Stimulated activated naive B cell treated with anti-CD40 and anti-IgM and Interleukin-4, amounts not matched to agents 10 μg/mL and 1 μg/mL and 100 μg/mL, for 72 hours (primary cell): ENCODE measurements around the gene CFAP73.

Experiments used
- ATAC-seq, 2 donors: fragments of 150-1000 bp; cut with Tn5 transposase; replicated peaks; 2 replicates each; pipeline ENCODE4 v1.10.0; 2021; ENCODE audit warnings: moderate library complexity in 1 of 2
- DNase-seq: peaks from one replicate; pipeline ENCODE4 v3.0.0; 2021
- H3K27ac Mint-ChIP-seq: one replicate; pipeline ENCODE4 v1.8.0; 2022; ENCODE audit warnings: mild to moderate bottlenecking, mixed read lengths
- H3K27me3 Mint-ChIP-seq, 2 donors: one replicate each; pipeline ENCODE4 v1.8.0; 2022; ENCODE audit warnings: mixed read lengths in 2 of 2
- H3K36me3 Mint-ChIP-seq, 2 donors: one replicate each; pipeline ENCODE4 v1.8.0; 2022; ENCODE audit warnings: mixed read lengths in 2 of 2, mild to moderate bottlenecking in 1 of 2
- H3K4me1 Mint-ChIP-seq, 2 donors: one replicate each; pipeline ENCODE4 v1.8.0; 2022; ENCODE audit warnings: mixed read lengths in 2 of 2, mild to moderate bottlenecking in 1 of 2
- H3K4me3 Mint-ChIP-seq, 2 donors: one replicate each; pipeline ENCODE4 v1.8.0; 2022; ENCODE audit warnings: mild to moderate bottlenecking in 2 of 2, mixed read lengths in 2 of 2, moderate library complexity in 1 of 2
- H3K9me3 Mint-ChIP-seq, 2 donors: one replicate each; pipeline ENCODE4 v1.8.0; 2022; ENCODE audit warnings: mixed read lengths in 2 of 2, mild to moderate bottlenecking in 1 of 2

Gene CFAP73

DNA sequence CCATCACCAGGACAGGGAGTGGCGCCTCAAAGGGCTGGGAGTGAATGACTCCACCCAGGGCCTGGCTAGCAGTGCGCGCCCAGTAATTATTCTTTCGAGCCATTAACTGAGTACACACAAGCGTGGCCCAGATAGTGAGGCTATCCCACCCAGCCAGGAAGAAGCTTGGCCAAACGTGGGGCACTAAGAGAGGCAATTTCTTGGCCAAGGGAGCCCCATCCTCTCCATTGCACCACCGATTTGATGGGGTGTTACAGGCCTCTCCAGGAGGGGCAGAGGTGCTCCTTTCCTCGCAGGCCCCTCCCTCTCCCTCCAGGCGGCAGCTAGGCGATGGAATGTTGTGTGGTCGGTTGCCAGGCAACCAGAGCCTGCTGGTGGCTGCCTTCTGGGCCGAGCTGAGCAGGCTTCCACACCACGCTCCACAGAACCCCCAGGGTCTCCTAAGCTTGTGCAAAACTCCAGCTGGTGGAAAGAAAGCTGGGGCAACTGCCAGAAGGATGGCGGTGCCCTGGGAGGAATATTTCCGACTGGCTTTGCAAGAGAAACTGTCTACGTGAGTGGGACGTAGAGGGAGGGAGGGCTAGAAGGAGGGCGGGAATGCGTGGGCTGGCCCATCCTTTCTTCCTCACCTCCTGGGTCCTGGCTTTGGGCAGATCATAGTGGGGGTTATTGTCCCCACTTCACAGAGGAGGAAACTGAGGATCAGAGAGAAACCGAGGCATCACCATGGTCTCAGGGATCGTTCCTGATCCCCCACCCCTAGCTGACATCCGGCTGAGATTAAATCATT is at the start of gene CFAP73:
CFAP73 (plus strand) TSS at position 364 of the 790 bp plus-strand sequence; CDS start at position 498, 134 bp downstream.
- Mint-ChIP-seq H3K27ac (peak within 1 kb of the TSS; percentile 77), H3K9me3 (peaks cover 0 to 4% of the 10 kb centered on the region in 2 donors), H3K4me1 (peaks cover 23 to 43% of the 10 kb centered on the region in 2 donors)

GRCh38 chr12:113099764-113100163 is 49.8 kb upstream of the CFAP73 start:
- peaks cover 44 to 62% of the 10 kb centered on the region in 2 donors for H3K36me3 Mint-ChIP-seq

More for the DNA sequence above, at the start of gene CFAP73:
- ATAC-seq (no peak), DNase-seq (no peak)
- Mint-ChIP-seq H3K4me3 (no peak within 1 kb of the TSS), H3K27me3 (peaks cover 6 to 7% of the 10 kb centered on the region in 2 donors), H3K36me3 (peaks cover 2 to 4% of the 10 kb centered on the region in 2 donors)

GRCh38 chr12:113101751-113102150 is 47.8 kb upstream of the CFAP73 start:
- Mint-ChIP-seq H3K27ac (peak overlapping the region; percentile 37), H3K4me1 (peaks cover 33 to 73% of the 10 kb centered on the region in 2 donors), H3K4me3 (peak overlapping the region in 1 of 2 donors; percentile 29), H3K36me3 (peaks cover 54 to 64% of the 10 kb centered on the region in 2 donors), H3K9me3 (no peaks in the 10 kb centered on the region), H3K27me3 (peaks cover 0 to 5% of the 10 kb centered on the region in 2 donors)
- ATAC-seq (no peak), DNase-seq (no peak)

More at GRCh38 chr12:113099764-113100163, 49.8 kb upstream of the CFAP73 start:
- peak overlapping the region; percentile 19 to 52 for H3K4me3 Mint-ChIP-seq
- H3K9me3 Mint-ChIP-seq: no peaks in the 10 kb centered on the region
- peak overlapping the region; percentile 85 for H3K27ac Mint-ChIP-seq
- peaks cover 37 to 73% of the 10 kb centered on the region in 2 donors for H3K4me1 Mint-ChIP-seq
- ATAC-seq (no peak), DNase-seq (no peak)
- H3K27me3 Mint-ChIP-seq: no peaks in the 10 kb centered on the region

GRCh38 chr12:113102811-113103210 is 46.7 kb upstream of the CFAP73 start:
- Mint-ChIP-seq H3K4me1 (peaks cover 38 to 63% of the 10 kb centered on the region in 2 donors), H3K27me3 (peaks cover 0 to 5% of the 10 kb centered on the region in 2 donors), H3K9me3 (no peaks in the 10 kb centered on the region), H3K4me3 (peak overlapping the region; percentile 35 to 42), H3K27ac (peak overlapping the region; percentile 56), H3K36me3 (peaks cover 55 to 65% of the 10 kb centered on the region in 2 donors)
- ATAC-seq (no peak), DNase-seq (no peak)

GRCh38 chr12:113103756-113104450 is 45.6 kb upstream of the CFAP73 start:
- DNase-seq: no peak

DNA sequence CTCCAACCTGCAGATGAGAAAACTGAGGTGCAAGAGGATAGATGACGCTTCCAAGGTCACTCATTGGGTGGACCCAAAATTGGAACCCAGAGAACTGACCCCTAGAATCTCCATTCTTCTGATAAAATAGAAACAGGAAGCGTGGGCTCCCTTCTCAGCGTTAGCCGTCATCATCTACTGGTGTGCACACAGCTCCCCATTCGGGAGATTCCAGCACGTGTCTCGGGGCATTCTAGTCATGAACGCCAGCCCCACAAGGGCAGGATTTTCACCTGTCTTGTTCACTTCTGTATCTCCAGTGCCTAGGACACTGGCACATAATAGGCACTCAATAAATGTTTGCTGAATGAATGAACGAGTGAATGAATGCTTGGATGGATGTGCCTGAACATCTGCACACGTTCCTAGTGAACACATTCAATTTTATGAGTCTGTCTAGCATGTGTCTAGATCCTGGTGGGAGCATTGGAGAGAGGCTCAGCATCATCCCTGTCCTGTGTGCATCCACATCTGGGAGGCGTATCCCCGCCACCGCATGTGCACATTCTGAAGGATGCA is 44.5 kb upstream of the CFAP73 start:
- peaks cover 59 to 70% of the 10 kb centered on the region in 2 donors for H3K36me3 Mint-ChIP-seq
- peak overlapping the region in 1 of 2 donors; percentile 25 for H3K4me3 Mint-ChIP-seq
- H3K4me1 Mint-ChIP-seq: peaks cover 24 to 42% of the 10 kb centered on the region in 2 donors
- H3K27ac Mint-ChIP-seq: peak overlapping the region; percentile 51
- no peak for ATAC-seq
- H3K9me3 Mint-ChIP-seq: no peaks in the 10 kb centered on the region
- no peak for DNase-seq
- peaks cover 0 to 5% of the 10 kb centered on the region in 2 donors for H3K27me3 Mint-ChIP-seq

More at GRCh38 chr12:113103756-113104450, 45.6 kb upstream of the CFAP73 start:
- Mint-ChIP-seq H3K9me3 (no peaks in the 10 kb centered on the region), H3K27me3 (peaks cover 0 to 5% of the 10 kb centered on the region in 2 donors), H3K36me3 (peaks cover 61 to 69% of the 10 kb centered on the region in 2 donors), H3K27ac (peak overlapping the region; percentile 71), H3K4me3 (peak overlapping the region; percentile 72 to 77), H3K4me1 (peaks cover 30 to 52% of the 10 kb centered on the region in 2 donors)
- ATAC-seq: peak; percentile 76 to 77

GRCh38 chr12:113105606-113106271 is 43.8 kb upstream of the CFAP73 start:
- H3K4me1 Mint-ChIP-seq: peaks cover 21 to 38% of the 10 kb centered on the region in 2 donors
- no peak overlapping the region for H3K4me3 Mint-ChIP-seq
- DNase-seq (no peak), ATAC-seq (no peak)
- no peak overlapping the region for H3K27ac Mint-ChIP-seq
- H3K9me3 Mint-ChIP-seq: no peaks in the 10 kb centered on the region
- H3K27me3 Mint-ChIP-seq: peaks cover 0 to 5% of the 10 kb centered on the region in 2 donors
- peaks cover 62 to 72% of the 10 kb centered on the region in 2 donors for H3K36me3 Mint-ChIP-seq

DNA sequence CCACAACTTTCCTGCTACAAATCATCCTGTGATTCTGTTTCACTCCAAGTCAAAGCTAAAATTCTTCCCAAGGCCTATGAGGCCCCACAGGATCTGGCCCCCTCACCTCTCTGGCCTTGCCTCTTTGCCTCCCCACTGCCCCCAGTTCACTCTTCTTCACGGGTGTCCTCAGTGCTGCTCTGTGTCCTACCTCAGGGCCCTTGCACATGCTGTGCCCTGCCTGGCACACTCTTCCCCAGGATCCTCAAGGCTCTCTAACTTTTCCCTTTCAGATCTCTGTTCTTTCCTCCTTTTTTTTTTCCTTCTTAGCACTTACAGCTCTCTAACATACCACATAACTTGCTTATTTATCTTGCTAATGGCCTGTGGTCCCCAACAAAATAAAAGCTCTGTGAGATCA is 43.2 kb upstream of the CFAP73 start:
- Mint-ChIP-seq H3K9me3 (no peaks in the 10 kb centered on the region), H3K27ac (no peak overlapping the region), H3K36me3 (peaks cover 66 to 75% of the 10 kb centered on the region in 2 donors), H3K27me3 (peaks cover 0 to 5% of the 10 kb centered on the region in 2 donors), H3K4me1 (peaks cover 17 to 33% of the 10 kb centered on the region in 2 donors), H3K4me3 (no peak overlapping the region)
- DNase-seq (no peak), ATAC-seq (no peak)

GRCh38 chr12:113108308-113108707 is 41.2 kb upstream of the CFAP73 start:
- ATAC-seq (no peak), DNase-seq (no peak)
- Mint-ChIP-seq H3K4me1 (peaks cover 10 to 18% of the 10 kb centered on the region in 2 donors), H3K27me3 (peaks cover 0 to 5% of the 10 kb centered on the region in 2 donors), H3K36me3 (peaks cover 71 to 82% of the 10 kb centered on the region in 2 donors), H3K4me3 (no peak overlapping the region), H3K27ac (no peak overlapping the region), H3K9me3 (no peaks in the 10 kb centered on the region)

DNA sequence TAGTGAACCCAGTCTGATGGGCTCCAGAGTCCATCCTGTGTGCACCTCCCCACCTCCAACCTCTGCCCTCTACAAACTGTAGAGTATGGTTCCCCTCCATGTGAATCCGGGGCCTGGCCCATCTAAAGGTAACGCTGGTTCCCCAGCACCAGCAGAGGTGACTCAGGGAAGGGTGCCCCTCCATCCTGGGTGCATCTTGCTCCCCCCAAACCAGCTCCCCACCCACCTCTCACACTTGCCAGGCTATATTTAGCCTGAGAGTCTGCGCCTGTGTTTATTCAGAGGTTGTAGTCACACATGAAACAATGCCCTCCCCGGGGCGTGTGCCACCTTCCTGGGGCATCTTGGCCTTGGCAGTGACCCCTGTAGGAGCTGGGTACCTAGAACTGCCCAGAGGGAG is 40.2 kb upstream of the CFAP73 start:
- Mint-ChIP-seq H3K27ac (peak overlapping the region; percentile 0), H3K4me3 (no peak overlapping the region), H3K9me3 (no peaks in the 10 kb centered on the region), H3K27me3 (peaks cover 0 to 5% of the 10 kb centered on the region in 2 donors), H3K36me3 (peaks cover 79 to 82% of the 10 kb centered on the region in 2 donors), H3K4me1 (peaks cover 5 to 11% of the 10 kb centered on the region in 2 donors)
- ATAC-seq (peak in 1 of 2 donors; percentile 2), DNase-seq (no peak)

DNA sequence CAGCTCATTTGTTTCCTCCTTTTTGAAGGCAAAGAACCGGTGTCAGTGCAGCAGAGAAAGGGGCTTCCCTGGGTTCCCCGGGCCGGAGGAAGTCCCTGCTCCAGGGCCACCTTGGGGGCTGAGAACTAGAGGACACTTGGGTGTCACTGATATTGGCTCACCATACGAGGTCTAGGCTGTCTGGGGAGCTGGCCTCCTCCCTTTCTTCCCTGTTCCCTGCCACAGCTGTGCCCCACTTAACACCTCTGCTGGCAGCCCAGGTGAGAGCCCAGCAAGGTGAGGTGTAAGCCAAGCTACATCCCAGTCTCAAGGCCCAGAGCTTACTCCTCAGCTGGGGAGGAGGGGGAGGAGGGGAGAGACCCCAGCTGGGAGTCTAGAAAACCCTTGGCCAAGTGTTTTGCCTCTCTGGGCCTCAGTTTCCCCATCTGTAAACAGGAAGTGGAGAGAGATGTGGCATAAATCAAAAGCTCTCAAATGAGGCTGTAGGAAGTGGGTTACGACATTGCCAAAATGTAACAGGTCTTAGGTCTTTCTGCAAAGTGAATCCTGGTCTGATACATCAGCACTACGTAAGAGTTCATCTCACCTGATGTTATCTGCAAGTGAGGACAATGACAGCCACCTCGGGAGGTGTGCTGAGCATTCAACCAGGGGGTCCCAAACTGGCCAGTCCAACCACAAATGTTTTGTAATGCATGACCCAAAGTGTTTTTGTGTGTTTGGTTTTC is 39.5 kb upstream of the CFAP73 start:
- Mint-ChIP-seq H3K36me3 (peaks cover 79 to 82% of the 10 kb centered on the region in 2 donors), H3K4me1 (peaks cover 5% of the 10 kb centered on the region in 2 donors), H3K27me3 (peaks cover 0 to 3% of the 10 kb centered on the region in 2 donors), H3K4me3 (no peak overlapping the region), H3K9me3 (no peaks in the 10 kb centered on the region), H3K27ac (no peak overlapping the region)
- ATAC-seq (peak in 1 of 2 donors; percentile 10), DNase-seq (no peak)

DNA sequence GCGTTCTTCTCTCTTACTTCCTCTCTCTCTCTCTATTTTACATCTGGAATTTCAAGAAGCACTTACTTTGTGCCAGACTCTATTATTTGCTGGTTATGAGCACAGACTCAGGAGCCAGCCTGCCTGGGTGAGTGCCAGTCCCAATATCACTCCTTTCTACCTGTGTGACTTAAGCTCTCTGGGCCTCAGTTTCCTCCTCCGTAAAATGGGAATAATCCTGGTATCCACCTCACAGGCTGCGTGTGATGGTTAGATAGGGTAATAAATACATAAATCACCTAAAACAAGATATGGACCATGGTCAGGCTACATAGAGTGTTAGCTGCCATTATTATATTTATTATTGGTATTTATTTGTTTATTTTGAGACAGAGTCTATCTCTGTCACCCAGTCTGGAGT is 38.3 kb upstream of the CFAP73 start:
- Mint-ChIP-seq H3K9me3 (no peaks in the 10 kb centered on the region), H3K27me3 (no peaks in the 10 kb centered on the region), H3K4me1 (peaks cover 0 to 5% of the 10 kb centered on the region in 2 donors), H3K36me3 (peaks cover 80% of the 10 kb centered on the region in 2 donors), H3K27ac (no peak overlapping the region), H3K4me3 (no peak overlapping the region)
- ATAC-seq (no peak), DNase-seq (no peak)
